IPS DF 4.7 (cell line): Measurements from ENCODE around the gene GPER1.
"Not testable (repeated sequence)": the region's sequence is repeated elsewhere in the genome, so short reads cannot be mapped to it uniquely, and the experiment has no call there.

Experiments
- DNase-seq: peaks from one replicate; pipeline ENCODE4 v3.0.0-alpha.2; 2013; ENCODE audit warnings: low spot score; ENCODE audit errors: extremely low read depth

GPER1 gene

DNA sequence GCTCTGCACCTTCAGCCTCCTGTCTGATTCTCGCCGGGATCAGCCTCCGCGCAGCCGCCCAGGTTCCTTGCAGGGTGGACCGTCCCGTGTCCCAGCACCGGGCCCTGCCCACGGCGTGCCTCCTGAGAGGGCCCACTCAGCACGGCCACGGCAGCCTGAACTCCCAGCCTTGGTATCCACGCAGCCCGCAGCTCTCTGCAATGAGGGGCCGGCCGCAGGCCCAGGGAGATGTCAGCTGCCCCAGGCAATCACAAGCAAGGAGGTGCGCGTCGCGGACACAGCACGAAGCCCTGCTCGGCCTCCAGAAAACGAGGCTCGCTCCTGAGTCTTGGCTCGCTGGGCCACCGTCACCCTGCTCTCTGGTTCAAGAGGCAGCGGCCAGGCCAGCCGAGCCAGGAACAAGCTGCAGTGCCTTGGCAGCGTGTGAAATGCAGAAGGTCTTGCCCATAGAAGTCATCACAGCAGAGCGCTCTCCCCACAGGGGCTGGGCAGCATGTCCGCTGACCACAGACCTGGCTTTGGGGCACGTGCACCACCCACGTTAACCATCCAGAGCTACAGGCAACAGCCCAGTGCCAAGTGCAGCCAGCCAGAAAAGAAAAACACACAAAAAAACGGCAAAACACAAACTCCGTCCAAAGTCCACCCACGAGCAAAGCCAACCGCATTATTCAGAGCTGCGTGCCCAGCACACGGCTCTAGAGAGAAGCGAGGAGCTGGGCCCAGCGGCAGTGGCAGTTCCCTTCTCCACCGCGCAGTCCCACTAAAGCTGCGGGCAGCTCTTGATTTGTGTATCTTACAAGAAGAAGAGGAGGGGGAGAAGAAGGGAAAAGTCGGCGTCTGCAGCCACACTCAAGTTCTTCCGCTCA, 13.9 kb downstream of the GPER1 start:
- no peak for DNase-seq

DNA sequence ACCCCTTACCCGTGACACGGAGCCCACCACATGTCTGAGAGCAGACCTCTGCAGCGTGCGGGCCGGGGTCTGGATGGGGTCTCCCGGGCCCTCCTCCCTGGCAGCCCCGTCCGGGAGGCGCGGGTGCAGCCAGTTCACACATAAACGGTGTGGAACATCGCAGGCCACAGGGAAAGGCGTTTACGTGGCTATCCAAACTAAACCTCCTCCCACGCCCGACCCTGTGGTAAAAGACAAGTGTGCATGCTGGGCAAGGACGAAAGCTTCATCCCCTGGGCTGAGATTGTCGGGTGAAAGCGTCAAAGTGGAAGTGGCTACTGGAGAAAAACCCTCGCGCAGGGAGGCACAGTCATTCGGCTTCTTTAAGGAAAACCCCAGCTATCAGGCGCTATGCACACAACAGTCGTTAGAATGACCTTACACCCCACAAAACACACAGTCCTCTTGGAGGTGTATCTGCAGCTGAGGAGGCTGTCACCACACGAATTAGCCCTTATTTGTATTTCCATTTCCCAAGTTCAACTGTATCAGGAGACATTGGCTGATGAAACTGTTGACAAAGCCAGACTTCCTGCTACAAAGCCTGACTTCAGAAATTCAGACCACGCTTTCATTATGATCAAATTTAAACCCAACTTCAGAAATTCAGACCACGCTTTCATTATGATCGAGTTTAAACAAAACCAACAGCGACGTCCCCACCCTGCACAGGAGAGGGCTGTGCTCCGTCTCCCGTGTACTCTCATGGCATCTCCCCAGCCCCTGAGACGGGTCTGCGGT, 15.3 kb downstream of the GPER1 start:
- no peak for DNase-seq

DNA sequence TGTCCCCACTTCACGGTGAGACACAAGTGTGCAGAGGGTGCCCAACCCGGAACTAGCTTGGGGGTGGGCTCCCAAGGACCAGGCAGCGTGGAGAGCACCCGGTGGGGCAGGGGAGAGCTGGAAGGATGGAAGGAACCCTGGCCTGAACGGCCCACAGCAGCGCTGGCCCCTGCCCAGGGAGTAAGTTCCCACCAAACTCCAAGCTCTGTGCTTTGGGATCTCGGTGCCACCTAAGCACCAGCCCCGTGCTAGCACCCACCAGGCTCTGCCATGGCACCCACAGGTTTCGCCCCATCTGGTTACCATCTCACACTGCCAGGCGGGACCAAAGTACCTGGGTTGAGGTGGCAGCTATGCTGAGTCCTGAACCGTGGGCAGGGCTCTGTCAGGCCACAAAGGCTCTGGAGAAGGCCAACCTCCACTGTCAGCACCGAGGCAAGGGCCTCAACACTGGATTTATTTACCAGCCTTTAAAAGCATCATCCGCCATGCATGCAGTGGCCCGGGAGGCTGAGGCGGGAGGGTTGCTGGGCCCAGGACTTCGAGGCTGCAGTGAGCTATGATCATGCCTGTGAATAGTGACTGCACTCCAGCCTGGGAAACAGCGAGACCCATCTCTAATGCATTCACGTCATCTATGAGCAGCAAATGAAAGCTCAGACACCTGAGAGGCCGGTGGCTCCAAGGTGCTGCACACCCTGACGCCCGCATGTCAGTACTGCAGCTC, 16.0 kb downstream of the GPER1 start:
- DNase-seq, result no peak

DNA sequence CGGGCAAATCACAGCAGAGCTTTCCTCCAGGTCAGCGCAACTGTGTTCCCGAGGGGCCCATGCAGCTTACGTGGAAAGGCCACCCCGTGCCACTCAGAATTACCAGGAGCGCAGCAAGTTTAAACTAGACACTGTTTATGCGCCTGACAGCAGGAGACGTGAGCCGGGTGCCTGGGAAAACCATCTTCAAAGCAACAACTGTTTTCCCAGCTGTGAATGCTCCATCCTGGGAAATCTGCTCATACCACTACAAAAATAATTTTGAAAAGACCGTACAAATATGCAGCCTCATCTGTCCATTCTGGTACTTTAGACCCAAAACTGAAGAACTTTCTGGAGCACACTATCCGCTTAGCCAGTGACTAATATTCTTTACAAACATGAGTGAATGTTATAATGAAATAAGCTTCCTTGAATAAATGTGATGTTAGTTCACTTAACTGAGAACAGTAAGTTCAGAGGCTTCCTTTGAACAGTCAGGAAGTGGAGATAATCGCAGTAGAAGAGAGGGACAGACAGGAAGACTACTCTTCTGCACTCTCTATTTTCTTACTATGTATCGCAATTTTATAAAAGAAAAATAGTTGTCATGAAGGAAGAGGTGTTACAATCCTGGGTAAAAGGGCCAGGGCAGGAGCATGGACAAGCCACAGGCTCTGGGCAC, 16.7 kb downstream of the GPER1 start:
- DNase-seq, result no peak

DNA sequence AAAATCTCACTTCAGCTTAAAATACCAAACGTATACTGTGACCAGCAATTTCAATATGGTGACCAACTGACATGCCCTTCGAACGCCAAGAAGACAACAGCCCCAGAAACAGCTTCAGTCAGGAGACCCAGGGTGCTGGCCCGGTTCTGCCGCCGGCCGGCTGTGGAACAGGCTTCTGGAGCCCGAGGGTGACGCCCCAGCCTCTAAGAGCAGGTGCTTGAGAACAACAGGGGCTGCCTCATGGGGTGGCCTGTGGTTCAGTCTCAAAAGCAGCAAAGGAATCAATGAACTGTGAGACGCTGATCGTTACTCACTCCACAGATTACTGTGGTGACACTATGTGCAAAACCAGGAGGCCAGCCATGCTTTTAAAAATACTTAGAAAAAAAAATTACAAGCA, 17.3 kb downstream of the GPER1 start:
- no peak for DNase-seq

DNA sequence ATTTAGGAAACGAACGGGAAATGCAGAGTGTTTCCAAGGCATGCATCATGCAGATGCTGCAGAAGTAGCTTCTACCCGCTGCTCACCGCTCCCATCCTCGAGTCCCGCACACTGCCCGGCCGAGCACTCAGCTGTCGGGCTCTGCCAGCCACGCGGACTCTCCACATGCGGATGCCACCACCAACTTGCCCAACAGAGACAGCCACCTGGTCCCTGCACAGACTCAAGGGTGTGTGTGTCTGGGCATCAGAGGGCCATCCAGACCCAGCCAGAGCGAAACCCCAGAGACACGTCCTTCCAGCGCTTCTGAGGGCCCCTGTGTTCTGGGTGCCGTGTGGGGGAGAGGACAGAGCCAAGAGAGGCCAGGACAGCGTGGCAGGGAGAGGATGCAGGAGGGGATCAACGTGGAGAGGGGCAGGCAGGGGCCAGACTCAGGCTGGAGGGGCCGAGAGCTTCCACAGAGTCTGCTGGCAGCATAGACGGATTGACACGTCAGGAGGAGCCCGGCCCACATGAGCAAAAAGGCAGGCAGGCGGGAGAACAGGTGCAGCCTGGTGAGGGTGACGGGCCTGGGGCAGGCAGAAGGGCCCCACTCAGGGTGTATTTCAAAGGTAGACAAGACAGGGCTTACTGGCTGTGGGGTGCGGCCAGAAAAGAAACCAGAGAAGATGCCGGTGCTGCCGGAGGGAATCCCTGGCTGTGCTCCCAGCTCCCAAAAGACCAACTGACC, 18.3 kb downstream of the GPER1 start:
- DNase-seq, result no peak

DNA sequence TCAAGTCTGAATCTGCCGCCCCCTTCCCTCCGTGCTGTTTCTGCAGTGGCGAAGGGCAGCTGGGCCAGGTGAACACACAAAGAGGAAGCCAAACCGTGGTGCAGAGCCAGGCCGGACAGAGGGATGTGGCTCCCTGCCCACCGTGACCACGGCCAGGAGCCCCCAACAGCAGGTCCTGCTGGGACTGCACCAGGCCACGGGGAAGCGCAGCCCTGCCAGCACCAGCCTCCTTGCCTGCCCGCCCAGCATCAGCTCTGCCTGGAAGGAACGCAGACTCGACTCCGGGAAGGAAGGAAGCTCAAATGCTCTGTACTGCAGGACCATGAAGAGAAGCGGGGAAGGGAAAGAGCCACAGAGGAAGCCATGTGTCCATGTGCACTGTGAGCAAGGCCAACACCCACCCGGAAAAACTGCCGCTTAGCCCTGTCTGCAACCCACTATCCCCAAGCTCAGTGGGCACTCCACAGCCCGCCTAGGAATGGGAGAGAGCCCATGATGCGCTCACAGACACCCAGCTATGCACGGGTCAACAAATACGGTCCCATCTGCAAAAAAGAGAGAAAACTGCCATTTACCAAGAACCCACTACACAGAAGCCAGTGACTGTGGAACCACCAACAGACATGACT, 19.0 kb downstream of the GPER1 start:
- no peak for DNase-seq

DNA sequence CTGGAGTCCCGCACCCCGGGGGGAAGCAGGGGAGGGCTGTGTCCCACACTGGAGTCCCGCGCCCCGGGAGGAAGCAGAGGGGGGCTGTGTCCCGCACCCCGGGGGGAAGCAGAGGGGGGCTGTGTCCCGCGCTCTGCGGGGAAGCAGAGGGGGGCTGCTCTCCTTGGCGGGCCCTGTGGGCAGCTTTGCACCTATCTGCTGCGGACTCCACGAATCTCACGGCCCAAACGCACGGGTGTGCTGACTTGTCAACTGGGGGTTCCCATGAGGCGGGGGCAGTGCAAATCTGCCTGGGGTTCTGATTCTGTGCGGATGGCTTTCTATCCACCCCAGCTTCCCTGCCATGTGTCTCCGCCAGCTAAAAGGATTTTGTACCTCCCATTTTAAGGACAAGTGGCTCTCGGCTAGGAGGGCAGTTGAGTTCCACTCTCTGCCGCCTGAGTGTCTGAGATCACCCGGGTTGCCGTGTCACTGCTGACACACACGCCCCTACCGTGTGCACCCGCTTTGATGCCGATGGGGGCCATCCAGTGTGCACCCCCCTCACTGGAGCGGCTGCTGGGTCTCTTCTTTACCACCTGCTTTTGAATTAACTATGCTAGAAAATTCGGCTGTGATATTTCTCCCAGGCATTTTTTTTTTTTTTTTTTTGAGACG, 20.5 kb downstream of the GPER1 start:
- DNase-seq, result no peak

DNA sequence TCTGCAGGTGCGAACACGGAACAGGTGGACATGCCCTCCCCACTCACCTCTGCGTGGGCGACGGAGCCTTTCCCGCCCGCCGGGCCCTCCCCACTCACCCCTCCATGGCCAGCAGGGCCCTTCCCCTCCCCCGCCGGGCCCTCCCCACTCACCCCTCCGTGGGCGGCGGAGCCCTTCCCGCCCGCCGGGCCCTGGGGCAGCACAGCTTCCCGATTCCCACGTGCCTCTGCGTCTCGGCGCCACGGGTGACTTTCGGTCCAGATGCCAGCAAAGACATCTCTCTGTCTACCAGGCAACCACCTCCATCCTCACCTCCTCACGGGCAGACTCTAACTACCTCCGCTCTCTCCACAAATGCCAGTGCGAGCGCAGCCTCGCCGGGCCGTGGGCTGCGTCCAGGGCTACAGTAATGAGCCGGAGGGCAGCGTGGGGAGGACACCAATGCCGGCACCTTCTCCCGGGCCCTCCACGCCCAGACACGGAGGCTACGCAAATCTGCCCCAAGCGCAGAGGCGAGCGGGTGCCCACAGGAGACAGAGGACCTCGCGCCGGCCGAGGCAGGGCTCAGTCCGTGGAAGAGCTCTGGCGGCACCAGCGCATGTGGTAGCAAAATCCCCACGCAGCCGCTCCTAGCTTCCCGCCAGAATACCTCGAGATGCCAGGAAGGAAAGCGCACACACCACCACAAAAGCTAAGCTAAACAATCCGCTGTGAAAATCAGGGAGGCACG, 21.8 kb downstream of the GPER1 start:
- DNase-seq, result no peak

DNA sequence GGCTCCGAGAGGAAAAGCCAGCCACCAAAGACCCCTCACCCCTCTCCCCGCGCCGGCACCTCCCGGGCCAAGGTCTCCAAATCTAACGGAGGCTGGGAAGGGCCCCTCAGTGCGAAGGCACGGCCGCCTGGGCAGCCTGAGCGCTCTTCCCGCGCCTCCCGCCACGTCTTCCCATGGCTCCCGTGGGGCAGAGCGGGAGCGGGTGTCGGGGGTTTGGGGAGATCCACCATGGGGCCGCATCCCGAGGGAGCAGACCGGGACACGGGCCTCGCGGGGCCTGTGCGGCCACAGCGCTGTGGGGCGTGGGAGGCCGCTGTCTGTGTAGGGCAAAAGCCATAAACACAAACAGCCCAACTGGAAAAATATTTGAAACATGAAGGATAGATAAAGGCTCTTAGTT, 22.4 kb downstream of the GPER1 start:
- no peak for DNase-seq

DNA sequence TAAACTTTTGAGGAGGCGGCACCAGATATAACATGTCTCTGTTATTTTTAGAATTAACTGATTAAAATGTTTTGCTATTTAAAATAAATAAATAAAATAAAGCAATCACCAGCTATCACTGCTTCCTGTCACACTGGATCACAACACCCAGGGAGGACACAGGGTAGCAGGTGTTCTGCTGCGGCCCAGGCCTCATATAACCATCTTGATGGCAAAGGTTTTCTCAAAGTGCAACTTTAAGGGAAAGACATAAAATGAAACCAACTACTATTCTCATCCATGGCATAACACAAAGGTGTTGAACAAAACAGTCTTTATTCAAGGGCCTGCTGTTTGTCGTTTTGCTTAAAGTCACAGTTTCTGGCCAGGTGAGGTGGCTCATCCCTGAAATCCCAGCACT, 23.2 kb downstream of the GPER1 start:
- DNase-seq, result no peak

DNA sequence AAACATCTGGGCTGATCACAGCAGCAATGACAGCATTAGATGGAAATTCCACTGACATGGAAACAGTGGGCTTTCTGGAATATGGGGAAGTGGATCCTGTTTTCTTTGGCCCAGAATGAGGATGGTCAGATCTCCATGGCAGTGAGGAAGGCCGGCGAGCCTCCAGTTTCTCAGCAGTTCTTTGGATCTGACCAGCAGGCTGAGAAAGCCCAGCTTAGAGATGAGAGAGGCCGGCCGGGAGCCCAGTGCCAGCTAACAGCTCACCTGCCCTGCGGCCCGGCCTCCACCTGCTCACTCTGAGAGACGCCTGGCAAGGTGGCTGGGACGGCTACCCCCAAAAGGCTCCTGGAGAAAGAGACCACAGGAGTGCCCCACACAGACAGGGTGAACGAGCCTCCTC, 24.2 kb downstream of the GPER1 start:
- no peak for DNase-seq

DNA sequence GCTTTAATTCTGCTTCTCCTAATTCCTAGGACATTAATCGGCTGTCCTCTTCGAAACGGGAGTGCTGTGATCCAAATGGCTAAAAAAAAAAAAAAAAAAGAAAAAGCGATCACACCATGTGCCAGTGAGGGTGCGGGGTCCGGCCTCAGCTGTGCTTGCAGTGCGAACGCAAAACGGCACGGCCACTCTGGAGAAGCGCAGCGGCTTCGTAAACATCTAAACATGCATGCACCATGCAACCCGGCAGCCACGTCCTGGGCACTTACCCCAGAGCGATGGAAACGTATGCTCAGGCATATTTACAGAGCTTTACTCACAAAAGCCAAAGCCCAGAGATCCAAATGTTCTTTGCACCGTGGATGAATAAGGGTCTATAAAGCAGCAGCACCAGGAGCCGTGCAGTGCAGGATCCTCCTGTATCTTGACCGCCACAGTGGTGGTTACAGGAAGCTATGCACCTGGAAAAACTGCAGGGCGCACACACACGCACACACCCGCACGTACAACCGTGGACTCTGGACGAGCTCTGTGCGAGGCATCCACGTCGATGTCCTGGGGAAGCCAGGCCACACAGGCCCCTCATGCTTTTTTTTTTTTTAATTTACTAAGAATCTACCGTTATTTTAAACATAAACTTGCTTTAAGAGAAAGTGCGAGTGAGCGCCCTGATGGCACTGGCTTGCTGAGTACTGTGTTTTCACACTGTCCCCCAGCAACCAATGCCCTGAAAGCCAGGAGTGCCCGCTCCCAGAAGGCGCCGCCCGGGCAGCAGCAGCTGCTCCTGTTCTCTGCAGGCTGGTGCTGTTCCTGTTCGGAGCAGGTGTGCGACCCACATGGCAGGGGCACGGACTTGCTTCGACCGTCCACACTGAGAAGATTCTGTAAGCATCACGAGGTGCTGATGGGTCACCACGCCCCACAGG, 25.0 kb downstream of the GPER1 start:
- no peak for DNase-seq

DNA sequence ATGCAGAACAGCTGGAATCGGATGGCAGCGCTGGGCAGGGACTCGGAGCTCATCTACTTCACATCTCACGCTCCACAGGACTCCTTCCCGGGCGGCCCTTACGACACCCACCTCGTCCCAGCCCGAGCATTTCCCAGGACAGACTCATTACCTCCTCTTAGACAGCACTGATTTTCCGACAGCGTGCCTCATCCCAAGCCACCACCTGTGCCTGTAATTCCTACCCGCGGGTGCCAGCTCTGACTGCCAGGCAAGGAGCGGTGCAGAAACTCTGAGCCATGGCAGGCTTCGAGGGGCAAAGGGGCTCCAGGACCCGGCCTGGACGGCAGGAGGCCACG, 25.6 kb downstream of the GPER1 start:
- DNase-seq, result no peak

DNA sequence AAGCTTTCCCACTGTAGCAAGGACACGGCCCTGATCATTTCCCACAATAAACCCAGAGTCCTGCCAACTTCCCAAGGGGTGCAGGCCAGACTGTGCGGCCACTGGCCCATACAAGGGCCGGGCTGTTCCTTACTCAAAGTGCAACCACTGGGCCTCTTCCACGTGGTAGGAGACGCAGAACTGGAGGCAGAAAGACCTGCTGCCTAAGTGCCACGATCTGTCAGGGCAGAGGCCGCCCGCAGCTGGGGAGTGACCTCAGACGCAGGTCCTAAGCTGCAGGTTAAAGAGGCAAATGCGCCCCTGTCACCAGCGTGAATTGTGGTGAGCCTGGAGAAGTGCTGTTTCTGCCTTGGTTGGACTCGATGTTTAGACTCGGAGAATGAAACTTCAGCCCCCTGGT, 26.2 kb downstream of the GPER1 start:
- DNase-seq, result no peak

DNA sequence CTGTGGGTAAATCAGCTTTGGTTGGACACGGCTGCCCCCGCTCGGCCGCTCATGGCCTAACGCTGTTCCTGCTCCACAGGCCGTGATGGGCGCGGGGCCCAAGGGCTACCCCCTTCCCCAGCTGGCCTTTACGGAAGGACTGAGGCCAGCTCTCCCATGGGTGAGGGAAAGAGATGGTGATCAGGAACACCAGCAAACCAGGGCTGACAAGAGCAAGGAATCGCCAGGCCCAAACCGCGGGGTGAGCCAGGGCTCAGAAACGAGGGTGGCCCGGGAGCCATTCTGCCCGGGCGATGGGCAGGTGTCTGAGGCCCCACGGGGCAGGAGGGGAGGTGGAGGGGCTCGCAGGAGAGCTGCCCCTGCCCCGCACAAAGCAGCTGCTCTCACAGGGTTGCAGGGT, 26.6 kb downstream of the GPER1 start:
- DNase-seq, result no peak

DNA sequence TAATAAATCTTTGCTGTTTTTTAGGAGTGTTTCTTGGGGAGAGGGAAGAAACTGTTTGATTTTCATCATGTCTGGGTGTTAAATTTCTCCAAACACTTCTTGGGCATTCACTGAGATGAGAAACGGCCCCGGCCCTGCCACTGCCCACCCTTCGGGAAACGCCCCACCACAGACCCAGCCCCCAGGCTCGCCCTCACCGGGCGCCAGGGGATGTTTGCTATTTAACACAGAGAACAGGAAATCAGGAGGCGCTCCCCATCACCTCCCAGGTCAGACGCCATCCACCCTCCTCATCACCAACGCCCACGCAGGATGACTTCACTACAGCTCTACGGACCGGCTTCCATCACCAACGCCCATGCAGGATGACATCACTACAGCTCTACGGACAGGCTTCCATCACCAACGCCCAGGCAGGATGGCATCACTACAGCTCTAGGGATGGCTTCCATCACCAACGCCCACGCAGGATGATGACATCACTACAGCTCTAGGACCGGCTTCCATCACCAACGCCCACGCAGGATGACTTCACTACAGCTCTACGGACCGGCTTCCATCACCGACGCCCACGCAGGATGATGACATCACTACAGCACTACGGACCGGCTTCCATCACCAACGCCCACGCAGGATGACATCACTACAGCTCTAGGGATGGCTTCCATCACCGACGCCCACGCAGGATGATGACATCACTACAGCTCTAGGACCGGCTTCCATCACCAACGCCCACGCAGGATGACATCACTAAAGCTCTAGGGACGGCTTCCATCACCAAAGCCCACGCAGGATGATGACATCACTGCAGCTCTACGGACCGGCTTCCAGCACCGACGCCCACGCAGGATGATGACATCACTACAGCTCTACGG, 27.5 kb downstream of the GPER1 start:
- DNase-seq, result not testable (repeated sequence)
